ENCODE measurements around the gene ENG.

GRCh38 chr9:127816728-127817127, 37.7 kb downstream of the ENG start:
- TF ChIP-seq CTCF (IDR thresholded peaks at IDR 0.05; ENCODE audit: borderline replicate concordance, extremely low read depth, low read length, poor library complexity, severe bottlenecking) (no peak), EZH2 (IDR thresholded peaks at IDR 0.05; ENCODE audit: borderline replicate concordance, low read depth, low read length, severe bottlenecking) (no peak)

All from DND-41 (cell line).